ENCODE results near the gene USP35.
"Not testable (repeated sequence)": the region's sequence is repeated elsewhere in the genome, so short reads cannot be mapped to it uniquely, and the experiment has no call there.

The USP35 gene

GRCh38 chr11:78233046-78233445, 44.3 kb downstream of the USP35 start:
- not testable (repeated sequence) for DNase-seq (ENCODE audit: low read depth)

GRCh38 chr11:78234006-78234405, 45.3 kb downstream of the USP35 start:
- no peak for DNase-seq (ENCODE audit: low read depth)

- DNase-seq (ENCODE audit: low read depth): no peak
Observed at GRCh38 chr11:78237293-78238046, 48.8 kb downstream of the USP35 start.

- no peak for DNase-seq (ENCODE audit: low read depth)
Observed at GRCh38 chr11:78239781-78240180, 51.1 kb downstream of the USP35 start.

- no peak for DNase-seq (ENCODE audit: low read depth)
Observed at GRCh38 chr11:78241475-78241874, 52.8 kb downstream of the USP35 start.

GRCh38 chr11:78244080-78244479, 55.4 kb downstream of the USP35 start:
- DNase-seq (ENCODE audit: low read depth): no peak

GRCh38 chr11:78244546-78245255, 56.0 kb downstream of the USP35 start:
- no peak for DNase-seq (ENCODE audit: low read depth)

- no peak for DNase-seq (ENCODE audit: low read depth)
Observed at GRCh38 chr11:78248191-78248590, 59.5 kb downstream of the USP35 start.

GRCh38 chr11:78248903-78249302, 60.2 kb downstream of the USP35 start:
- DNase-seq (ENCODE audit: low read depth): no peak

- no peak for DNase-seq (ENCODE audit: low read depth)
Observed at GRCh38 chr11:78250099-78250498, 61.4 kb downstream of the USP35 start.

GRCh38 chr11:78251083-78251775, 62.5 kb downstream of the USP35 start:
- peak; percentile 27 for DNase-seq (ENCODE audit: low read depth)

GRCh38 chr11:78253797-78254196, 65.1 kb downstream of the USP35 start:
- peak; percentile 26 for DNase-seq (ENCODE audit: low read depth)

- DNase-seq (ENCODE audit: low read depth): no peak
Observed at GRCh38 chr11:78254268-78254667, 65.5 kb downstream of the USP35 start.

GRCh38 chr11:78255919-78256318, 67.2 kb downstream of the USP35 start:
- DNase-seq (ENCODE audit: low read depth): no peak

- peak; percentile 62 for DNase-seq (ENCODE audit: low read depth)
Observed at GRCh38 chr11:78256962-78257361, 68.2 kb downstream of the USP35 start.

GRCh38 chr11:78257654-78258053, 68.9 kb downstream of the USP35 start:
- no peak for DNase-seq (ENCODE audit: low read depth)

GRCh38 chr11:78259777-78260487, 71.2 kb downstream of the USP35 start:
- DNase-seq (ENCODE audit: low read depth): no peak

GRCh38 chr11:78261367-78261766, 72.6 kb downstream of the USP35 start:
- DNase-seq (ENCODE audit: low read depth): no peak

- no peak for DNase-seq (ENCODE audit: low read depth)
Observed at GRCh38 chr11:78261828-78262227, 73.1 kb downstream of the USP35 start.

GRCh38 chr11:78262238-78262637, 73.5 kb downstream of the USP35 start:
- DNase-seq (ENCODE audit: low read depth): no peak

GRCh38 chr11:78262691-78263090, 74.0 kb downstream of the USP35 start:
- no peak for DNase-seq (ENCODE audit: low read depth)

All from non-pigmented ciliary epithelial cell (primary cell).